H9 (cell line): ENCODE measurements around the gene FADD. TPM values are rescaled to one million over a fixed set of nuclear protein-coding genes. Genes with fewer than 3 reads are reported as not detected.

Experiments
- DNase-seq: peaks from one replicate; pipeline ENCODE4 v3.0.0-alpha.2; 2017
- H2AFZ ChIP-seq: one replicate; pipeline ENCODE4 v1.6.1; 2013; ENCODE audit warnings: mild to moderate bottlenecking, low read length, control low read depth, moderate library complexity
- H2AK5ac ChIP-seq: 2 replicates; pipeline ENCODE4 v1.6.1; 2013; ENCODE audit warnings: low read length, control low read depth, mixed read lengths; ENCODE audit not compliant: insufficient read length
- H2BK120ac ChIP-seq: one replicate; pipeline ENCODE4 v1.6.1; 2013; ENCODE audit warnings: low read depth, mild to moderate bottlenecking, low read length, control low read depth, inconsistent platforms; ENCODE audit not compliant: poor library complexity, severe bottlenecking
- H2BK12ac ChIP-seq: 2 replicates; pipeline ENCODE4 v1.6.1; 2013; ENCODE audit warnings: low read length, control low read depth, mixed read lengths, low read depth; ENCODE audit not compliant: insufficient read length
- H2BK15ac ChIP-seq: 2 replicates; pipeline ENCODE4 v1.6.1; 2013; ENCODE audit warnings: low read depth, low read length, control low read depth
- H2BK20ac ChIP-seq: one replicate; pipeline ENCODE4 v1.6.1; 2013; ENCODE audit warnings: low read depth, mild to moderate bottlenecking, low read length, control low read depth, inconsistent platforms; ENCODE audit not compliant: poor library complexity, severe bottlenecking
- H2BK5ac ChIP-seq: 2 replicates; pipeline ENCODE4 v1.6.1; 2013; ENCODE audit warnings: low read length, control low read depth, mixed read lengths; ENCODE audit not compliant: insufficient read length
- H3K14ac ChIP-seq: 2 replicates; pipeline ENCODE4 v1.6.1; 2013; ENCODE audit warnings: low read length, control low read depth; ENCODE audit not compliant: insufficient read depth
- H3K18ac ChIP-seq: 2 replicates; pipeline ENCODE4 v1.6.1; 2013; ENCODE audit warnings: low read depth, mild to moderate bottlenecking, mixed read lengths, low read length, control low read depth; ENCODE audit not compliant: insufficient read length
- H3K23ac ChIP-seq: 2 replicates; pipeline ENCODE4 v1.6.1; 2013; ENCODE audit warnings: low read length, control low read depth, mixed read lengths, low read depth; ENCODE audit not compliant: insufficient read length
- H3K23me2 ChIP-seq: 2 replicates; pipeline ENCODE4 v1.6.1; 2013; ENCODE audit warnings: low read depth, mild to moderate bottlenecking, mixed read lengths, low read length, control low read depth; ENCODE audit not compliant: insufficient read length, poor library complexity, severe bottlenecking
- H3K27ac ChIP-seq: 2 replicates; pipeline ENCODE4 v1.5.1; 2013; ENCODE audit warnings: low read length, control low read depth, mixed read lengths, low read depth; ENCODE audit not compliant: insufficient read length
- H3K27me3 ChIP-seq: 2 replicates; pipeline ENCODE4 v1.6.1; 2013; ENCODE audit warnings: low read length, control low read depth, inconsistent platforms; ENCODE audit not compliant: insufficient read depth
- H3K4ac ChIP-seq: 2 replicates; pipeline ENCODE4 v1.6.1; 2013; ENCODE audit warnings: low read depth, mild to moderate bottlenecking, control low read depth, inconsistent platforms, low read length, moderate library complexity
- H3K4me1 ChIP-seq: 2 replicates; pipeline ENCODE4 v1.6.1; 2013; ENCODE audit warnings: low read length, control low read depth, inconsistent platforms; ENCODE audit not compliant: insufficient read depth
- H3K4me2 ChIP-seq: 2 replicates; pipeline ENCODE4 v1.6.1; 2013; ENCODE audit warnings: low read length, control low read depth, mixed read lengths; ENCODE audit not compliant: insufficient read length, insufficient read depth
- H3K56ac ChIP-seq: 2 replicates; pipeline ENCODE4 v1.6.1; 2013; ENCODE audit warnings: low read depth, mild to moderate bottlenecking, mixed read lengths, low read length, control low read depth; ENCODE audit not compliant: insufficient read length
- H3K79me1 ChIP-seq: 2 replicates; pipeline ENCODE4 v1.6.1; 2013; ENCODE audit warnings: low read depth, mild to moderate bottlenecking, moderate library complexity, low read length, control low read depth, inconsistent platforms; ENCODE audit not compliant: insufficient read depth, poor library complexity, severe bottlenecking
- H3K79me2 ChIP-seq: 2 replicates; pipeline ENCODE4 v1.6.1; 2013; ENCODE audit warnings: low read length, control low read depth, inconsistent platforms; ENCODE audit not compliant: insufficient read depth
- H3K9ac ChIP-seq: 2 replicates; pipeline ENCODE4 v1.6.1; 2013; ENCODE audit warnings: low read length, control low read depth, mixed read lengths; ENCODE audit not compliant: insufficient read length; ENCODE audit errors: extremely low read depth
- H3K9me3 ChIP-seq: one replicate; pipeline ENCODE4 v1.6.1; 2013; ENCODE audit warnings: low read depth, low read length, inconsistent platforms; ENCODE audit not compliant: control insufficient read depth
- H3T11ph ChIP-seq: one replicate; pipeline ENCODE4 v1.6.1; 2013; ENCODE audit warnings: mild to moderate bottlenecking, low read length, control low read depth, inconsistent platforms
- H4K20me1 ChIP-seq: one replicate; pipeline ENCODE4 v1.6.1; 2013; ENCODE audit not compliant: control insufficient read depth, insufficient read length, insufficient read depth
- H4K5ac ChIP-seq: 2 replicates; pipeline ENCODE4 v1.6.1; 2013; ENCODE audit warnings: low read depth, mild to moderate bottlenecking, mixed read lengths, low read length, control low read depth; ENCODE audit not compliant: insufficient read length
- H4K8ac ChIP-seq: replicated peaks from 2 replicates; pipeline ENCODE4 v1.6.1; 2013; ENCODE audit warnings: low read length, control low read depth, mixed read lengths, low read depth; ENCODE audit not compliant: insufficient read length
- H4K91ac ChIP-seq: 2 replicates; pipeline ENCODE4 v1.6.1; 2013; ENCODE audit warnings: low read depth, mild to moderate bottlenecking, moderate library complexity, mixed read lengths, low read length, control low read depth; ENCODE audit not compliant: insufficient read length
- H3K27ac Mint-ChIP-seq, 3 experiments: 2 replicates in 2 of 3; 3 replicates in 1 of 3; pipeline ENCODE4 v1.8.0; 2020 to 2021; ENCODE audit warnings: mixed read lengths in 3 of 3, mild to moderate bottlenecking in 1 of 3, moderate library complexity in 1 of 3
- H3K27me3 Mint-ChIP-seq: 2 replicates; pipeline ENCODE4 v1.8.0; 2021; ENCODE audit warnings: low read depth, mild to moderate bottlenecking, moderate library complexity, mixed read lengths
- H3K36me3 Mint-ChIP-seq, 3 experiments: 2 replicates in 2 of 3; 3 replicates in 1 of 3; pipeline ENCODE4 v1.8.0; 2020 to 2021; ENCODE audit warnings: low read depth in 3 of 3, mixed read lengths in 3 of 3; ENCODE audit not compliant: insufficient read depth in 1 of 3
- H3K4me1 Mint-ChIP-seq, 2 experiments: 2 replicates each; pipeline ENCODE4 v1.8.0; 2020; ENCODE audit warnings: mixed read lengths in 2 of 2
- H3K4me3 Mint-ChIP-seq, 2 experiments: 2 replicates in 1 of 2; 3 replicates in 1 of 2; pipeline ENCODE4 v1.8.0; 2020 to 2021; ENCODE audit warnings: mild to moderate bottlenecking in 2 of 2, mixed read lengths in 2 of 2, moderate library complexity in 1 of 2
- H3K9me3 Mint-ChIP-seq, 2 experiments: 2 replicates in 1 of 2; 3 replicates in 1 of 2; pipeline ENCODE4 v1.8.0; 2020; ENCODE audit warnings: mild to moderate bottlenecking in 2 of 2, mixed read lengths in 2 of 2, moderate library complexity in 1 of 2
- WGBS: extraction: QIAGEN DNeasy Blood & Tissue Kit; methylation state at CpG from one replicate; pipeline ENCODE4 v1.1.7; 2013; ENCODE audit warnings: missing lambda C conversion rate, low lambda C conversion rate, mixed read lengths; ENCODE audit not compliant: insufficient read length; ENCODE audit errors: extremely low coverage; 5-methylcytosine and 5-hydroxymethylcytosine counted together
- total RNA-seq: library from RNA; stranded (reverse); gene quantifications from 2 replicates; pipeline ENCODE4 v1.2.1, GENCODE V29; 2021
- TF ChIP-seq, protein P1 (sequence below): fragments of 200-600 bp; sonication (generic); conservative IDR thresholded peaks from 3 replicates; pipeline ENCODE4 v1.8.0; 2021; ENCODE audit warnings: antibody characterized with exemption, mild to moderate bottlenecking

Gene FADD
- total RNA-seq, 1 experiment from 2014 or later = 51.1 TPM

GRCh38 chr11:70246196-70246595 is 43.1 kb downstream of the FADD start:
- Histone ChIP-seq H4K8ac (no peak overlapping the region), H3K79me2 (no peaks in the 10 kb centered on the region), H3K9ac (no peak overlapping the region), H2BK15ac (no peak overlapping the region), H3K4me2 (no peak overlapping the region), H2BK5ac (no peak overlapping the region), H2AFZ (no peak overlapping the region), H4K20me1 (no peaks in the 10 kb centered on the region), H4K5ac (no peak overlapping the region), H2AK5ac (no peak overlapping the region), H3K18ac (no peak overlapping the region), H3K27me3 (no peaks in the 10 kb centered on the region), H4K91ac (no peak overlapping the region), H3K9me3 (no peaks in the 10 kb centered on the region), H3K27ac (no peak overlapping the region), H2BK12ac (no peak overlapping the region), H3K4ac (no peak overlapping the region), H3K79me1 (no peaks in the 10 kb centered on the region), H3K56ac (no peak overlapping the region), H3K4me1 (no peaks in the 10 kb centered on the region; the same call in 1 of the 2 replicates), H2BK120ac (no peak overlapping the region), H3K14ac (no peak overlapping the region), H3K23me2 (no peaks in the 10 kb centered on the region), H3T11ph (no peak overlapping the region), H2BK20ac (no peak overlapping the region), H3K23ac (no peak overlapping the region)
- H3K9me3 Mint-ChIP-seq = no peaks in the 10 kb centered on the region
- peaks cover 4 to 10% of the 10 kb centered on the region in 2 experiments for H3K4me1 Mint-ChIP-seq
- TF ChIP-seq, protein P1, sequence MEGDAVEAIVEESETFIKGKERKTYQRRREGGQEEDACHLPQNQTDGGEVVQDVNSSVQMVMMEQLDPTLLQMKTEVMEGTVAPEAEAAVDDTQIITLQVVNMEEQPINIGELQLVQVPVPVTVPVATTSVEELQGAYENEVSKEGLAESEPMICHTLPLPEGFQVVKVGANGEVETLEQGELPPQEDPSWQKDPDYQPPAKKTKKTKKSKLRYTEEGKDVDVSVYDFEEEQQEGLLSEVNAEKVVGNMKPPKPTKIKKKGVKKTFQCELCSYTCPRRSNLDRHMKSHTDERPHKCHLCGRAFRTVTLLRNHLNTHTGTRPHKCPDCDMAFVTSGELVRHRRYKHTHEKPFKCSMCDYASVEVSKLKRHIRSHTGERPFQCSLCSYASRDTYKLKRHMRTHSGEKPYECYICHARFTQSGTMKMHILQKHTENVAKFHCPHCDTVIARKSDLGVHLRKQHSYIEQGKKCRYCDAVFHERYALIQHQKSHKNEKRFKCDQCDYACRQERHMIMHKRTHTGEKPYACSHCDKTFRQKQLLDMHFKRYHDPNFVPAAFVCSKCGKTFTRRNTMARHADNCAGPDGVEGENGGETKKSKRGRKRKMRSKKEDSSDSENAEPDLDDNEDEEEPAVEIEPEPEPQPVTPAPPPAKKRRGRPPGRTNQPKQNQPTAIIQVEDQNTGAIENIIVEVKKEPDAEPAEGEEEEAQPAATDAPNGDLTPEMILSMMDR = no peak
- no peak overlapping the region; a peak in 1 of 7 replicates for H3K27ac Mint-ChIP-seq
- no CpG with 5 or more reads among the region's 8 CpGs for WGBS
- no peaks in the 10 kb centered on the region for H3K36me3 Mint-ChIP-seq
- H3K27me3 Mint-ChIP-seq = peaks cover 20% of the 10 kb centered on the region
- H3K4me3 Mint-ChIP-seq = no peak overlapping the region
- no peak for DNase-seq
